B cell (primary cell): ENCODE measurements around the gene RAD51D.

Experiments
- CTCF ChIP-seq: fragments of 200-600 bp; IDR thresholded peaks from one replicate; pipeline ENCODE4 v1.8.0; 2022; ENCODE audit warnings: antibody characterized with exemption, mild to moderate bottlenecking
- EZH2 ChIP-seq: IDR thresholded peaks from 2 replicates; pipeline ENCODE4 v1.6.1; 2012; ENCODE audit warnings: borderline replicate concordance, low read depth, mild to moderate bottlenecking, moderate library complexity, low read length; ENCODE audit not compliant: insufficient read depth, poor library complexity, severe bottlenecking

- TF ChIP-seq CTCF (no peak), EZH2 (no peak)
Observed at GRCh38 chr17:35048685-35049379, 70.8 kb downstream of the RAD51D start.
